Thymus (tissue), 14 donors: ENCODE measurements around the gene NSMCE4A. TPM values are rescaled to one million over a fixed set of nuclear protein-coding genes. Genes with fewer than 3 reads are reported as not detected.
"Not testable (repeated sequence)": the region's sequence is repeated elsewhere in the genome, so short reads cannot be mapped to it uniquely, and the experiment has no call there.

ENCODE experiments used
- DNase-seq, 9 donors: peaks; one replicate each; pipeline ENCODE4 v3.0.0-alpha.2; 2013; ENCODE audit warnings: low spot score in 9 of 9, low read depth in 6 of 9, missing footprints in 1 of 9
- H3K27ac ChIP-seq, 2 donors: one replicate each; pipeline ENCODE4 v1.5.1; 2013; ENCODE audit warnings: control low read depth in 1 of 2, low read depth in 1 of 2, low read length in 1 of 2, mild to moderate bottlenecking in 1 of 2, moderate library complexity in 1 of 2
- H3K27me3 ChIP-seq, 2 donors: one replicate each; pipeline ENCODE4 v1.5.1; 2013; ENCODE audit warnings: low read length in 1 of 2; ENCODE audit not compliant: control insufficient read depth in 2 of 2, insufficient read depth in 1 of 2
- H3K36me3 ChIP-seq, 2 donors: one replicate each; pipeline ENCODE4 v1.5.1; 2013; ENCODE audit warnings: low read length in 1 of 2, mild to moderate bottlenecking in 1 of 2, moderate library complexity in 1 of 2; ENCODE audit not compliant: control insufficient read depth in 2 of 2, insufficient read depth in 2 of 2
- H3K4me1 ChIP-seq, 2 donors: one replicate each; pipeline ENCODE4 v1.5.1; 2013; ENCODE audit warnings: low read length in 2 of 2; ENCODE audit not compliant: control insufficient read depth in 2 of 2, insufficient read depth in 2 of 2
- H3K4me3 ChIP-seq, 2 donors: one replicate each; pipeline ENCODE4 v1.5.1; 2013; ENCODE audit warnings: low read length in 2 of 2, control low read depth in 1 of 2, mild to moderate bottlenecking in 1 of 2
- H3K9me3 ChIP-seq, 2 donors: one replicate each; pipeline ENCODE4 v1.5.1; 2013; ENCODE audit warnings: low read length in 1 of 2, mild to moderate bottlenecking in 1 of 2; ENCODE audit not compliant: control insufficient read depth in 2 of 2, insufficient read depth in 1 of 2
- WGBS: extraction: QIAGEN DNeasy Blood & Tissue Kit; methylation state at CpG from one replicate; pipeline ENCODE4 v1.1.7; 2013; 5-methylcytosine and 5-hydroxymethylcytosine counted together
- long read RNA-seq, 10 donors: transcript quantifications; one replicate each; lab custom pipeline, GENCODE V29; 2026
- polyA plus RNA-seq: library from polyadenylated mRNA; stranded (reverse); fragments of 200-250 nt; gene quantifications from one replicate; pipeline ENCODE4 v1.2.3, GENCODE V29; 2013
- total RNA-seq: library from RNA; stranded (reverse); fragments of 120-200 nt; gene quantifications from one replicate; pipeline ENCODE4 v1.2.4, GENCODE V29; 2013
- donor health status: healthy.

Gene NSMCE4A, protein sequence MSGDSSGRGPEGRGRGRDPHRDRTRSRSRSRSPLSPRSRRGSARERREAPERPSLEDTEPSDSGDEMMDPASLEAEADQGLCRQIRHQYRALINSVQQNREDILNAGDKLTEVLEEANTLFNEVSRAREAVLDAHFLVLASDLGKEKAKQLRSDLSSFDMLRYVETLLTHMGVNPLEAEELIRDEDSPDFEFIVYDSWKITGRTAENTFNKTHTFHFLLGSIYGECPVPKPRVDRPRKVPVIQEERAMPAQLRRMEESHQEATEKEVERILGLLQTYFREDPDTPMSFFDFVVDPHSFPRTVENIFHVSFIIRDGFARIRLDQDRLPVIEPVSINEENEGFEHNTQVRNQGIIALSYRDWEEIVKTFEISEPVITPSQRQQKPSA
- total RNA-seq (81.5 TPM), polyA plus RNA-seq (131 TPM)
- long read RNA-seq, donor 1, partial matches to known transcripts, result 0 of 3 reads
- long read RNA-seq, donor 1, other reads (novel, unspliced or antisense), result 0 of 3 reads
- long read RNA-seq, donor 2, result 0 reads
- long read RNA-seq, donor 3, transcript NSMCE4A-202 (11 exons, 1,394 nt), result major isoform, 37 of 54 reads
- long read RNA-seq, donor 3, partial matches to known transcripts, result 12 of 54 reads
- long read RNA-seq, donor 3, other reads (novel, unspliced or antisense), result 0 of 54 reads
- long read RNA-seq, donor 4, transcript NSMCE4A-202 (11 exons, 1,394 nt), result major isoform, 10 of 12 reads
- long read RNA-seq, donor 4, partial matches to known transcripts, result 0 of 12 reads
- long read RNA-seq, donor 4, other reads (novel, unspliced or antisense), result 0 of 12 reads
- long read RNA-seq, donor 5, transcript NSMCE4A-209 (3 exons, 1,345 nt), result minor isoform, 6 of 63 reads
- long read RNA-seq, donor 5, transcript NSMCE4A-202 (11 exons, 1,394 nt), result major isoform, 41 of 63 reads
- long read RNA-seq, donor 5, partial matches to known transcripts, result 15 of 63 reads
- long read RNA-seq, donor 5, other reads (novel, unspliced or antisense), result 0 of 63 reads
- long read RNA-seq, donor 6, transcript NSMCE4A-202 (11 exons, 1,394 nt), result major isoform, 16 of 19 reads
- long read RNA-seq, donor 6, partial matches to known transcripts, result 0 of 19 reads
- long read RNA-seq, donor 6, other reads (novel, unspliced or antisense), result 0 of 19 reads
- long read RNA-seq, donor 7, transcript NSMCE4A-202 (11 exons, 1,394 nt), result major isoform, 32 of 49 reads
- long read RNA-seq, donor 7, partial matches to known transcripts, result 10 of 49 reads
- long read RNA-seq, donor 7, other reads (novel, unspliced or antisense), result 0 of 49 reads
- long read RNA-seq, donor 8, transcript NSMCE4A-202 (11 exons, 1,394 nt), result major isoform, 7 of 8 reads
- long read RNA-seq, donor 8, partial matches to known transcripts, result 0 of 8 reads
- long read RNA-seq, donor 8, other reads (novel, unspliced or antisense), result 0 of 8 reads
- long read RNA-seq, donor 9, transcript NSMCE4A-202 (11 exons, 1,394 nt), result major isoform, 12 of 14 reads
- long read RNA-seq, donor 9, partial matches to known transcripts, result 0 of 14 reads
- long read RNA-seq, donor 9, other reads (novel, unspliced or antisense), result 0 of 14 reads
- long read RNA-seq, donor 10, transcript NSMCE4A-202 (11 exons, 1,394 nt), result major isoform, 13 of 15 reads
- long read RNA-seq, donor 10, partial matches to known transcripts, result 0 of 15 reads
- long read RNA-seq, donor 10, other reads (novel, unspliced or antisense), result 0 of 15 reads

DNA sequence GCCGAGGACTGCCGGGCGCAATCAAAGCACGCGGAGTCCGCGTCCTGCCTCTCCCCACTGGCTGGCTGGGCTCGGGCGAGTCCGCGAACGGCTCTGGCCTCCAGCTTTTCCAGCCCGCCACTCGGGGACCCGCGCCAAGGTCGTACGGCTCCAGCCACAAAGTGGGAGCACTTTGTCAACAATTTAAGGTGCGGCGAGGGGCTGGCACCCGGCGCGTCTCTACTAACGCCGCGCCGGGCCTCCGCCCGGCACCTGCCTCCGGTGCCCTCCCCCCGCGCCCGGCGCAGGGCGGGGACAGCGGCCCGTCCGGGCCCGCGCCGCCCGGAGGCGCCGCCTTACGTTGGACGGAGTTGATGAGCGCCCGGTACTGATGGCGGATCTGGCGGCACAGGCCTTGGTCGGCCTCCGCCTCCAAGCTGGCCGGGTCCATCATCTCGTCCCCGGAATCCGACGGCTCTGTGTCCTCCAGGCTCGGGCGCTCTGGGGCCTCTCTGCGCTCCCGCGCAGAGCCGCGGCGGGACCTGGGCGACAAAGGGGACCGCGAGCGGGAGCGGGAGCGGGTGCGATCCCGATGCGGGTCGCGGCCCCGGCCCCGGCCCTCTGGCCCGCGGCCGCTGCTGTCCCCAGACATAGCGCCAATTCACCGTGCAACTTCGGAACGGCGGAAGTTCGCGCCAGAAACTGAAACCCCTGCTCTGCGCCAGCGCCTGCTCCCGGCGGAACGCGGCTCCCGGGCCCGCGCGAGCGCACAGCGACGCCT is at the start of gene NSMCE4A:
NSMCE4A (minus strand) TSS at position 683 of the 760 bp plus-strand sequence; CDS start at position 631, 52 bp downstream.
- Histone ChIP-seq H3K9me3 (peaks cover 0 to 18% of the 10 kb centered on the region in 2 donors), H3K4me1 (peaks cover 8 to 9% of the 10 kb centered on the region in 2 donors), H3K27ac (peak within 1 kb of the TSS; percentile 66 to 88), H3K27me3 (no peaks in the 10 kb centered on the region), H3K4me3 (peak within 1 kb of the TSS; percentile 67 to 79), H3K36me3 (peaks cover 5 to 16% of the 10 kb centered on the region in 2 donors)
- peak; percentile 36 to 82 (median 60) for DNase-seq
- under 1% methylated on average over 101 of the region's 101 CpGs for WGBS

DNA sequence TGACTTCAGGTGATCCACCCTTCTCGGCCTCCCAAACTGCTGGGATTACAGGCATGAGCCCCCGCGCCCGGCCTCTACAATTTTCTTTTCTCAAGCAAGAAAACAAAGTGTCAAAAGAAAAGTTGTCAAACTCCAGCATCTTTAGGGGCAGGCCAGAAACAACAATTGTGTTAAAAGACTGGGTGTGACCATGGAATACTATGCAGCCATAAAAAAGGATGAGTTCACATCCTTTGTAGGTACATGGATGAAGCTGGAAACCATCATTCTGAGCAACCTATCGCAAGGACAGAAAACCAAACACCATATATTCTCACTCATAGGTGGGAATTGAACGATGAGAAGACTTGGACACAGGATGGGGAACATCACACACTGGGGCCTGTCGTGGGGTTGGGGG is 48.2 kb upstream of the NSMCE4A start:
- WGBS, result 97% methylated on average over 7 of the region's 7 CpGs
- not testable (repeated sequence) for H3K9me3 ChIP-seq, H3K4me3 ChIP-seq, H3K36me3 ChIP-seq, H3K4me1 ChIP-seq, DNase-seq, H3K27ac ChIP-seq
- H3K27me3 ChIP-seq, result peaks cover 0 to 10% of the 10 kb centered on the region in 2 donors

DNA sequence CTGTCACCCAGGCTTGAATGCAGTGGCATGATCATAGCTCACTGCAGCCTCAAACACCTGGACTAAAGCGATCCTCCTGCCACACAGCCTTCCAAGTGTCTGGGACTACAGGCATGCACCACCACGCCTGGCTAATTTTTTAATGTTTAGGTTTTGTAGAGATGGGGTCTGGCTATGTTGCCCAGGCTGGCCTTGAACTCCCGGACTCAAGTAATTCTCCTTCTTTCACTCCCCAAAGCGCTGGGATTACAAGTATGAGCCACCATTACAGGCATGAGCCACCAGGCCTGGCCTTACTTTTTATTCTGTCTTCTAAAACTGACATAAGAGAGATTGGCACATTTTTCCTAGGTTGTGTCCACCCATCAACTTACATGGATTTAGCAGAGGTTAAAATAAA is 47.3 kb upstream of the NSMCE4A start:
- Histone ChIP-seq H3K27ac (no peak overlapping the region), H3K9me3 (no peaks in the 10 kb centered on the region), H3K4me1 (peaks cover 0 to 2% of the 10 kb centered on the region in 2 donors), H3K4me3 (no peak overlapping the region), H3K36me3 (no peaks in the 10 kb centered on the region), H3K27me3 (peaks cover 0 to 10% of the 10 kb centered on the region in 2 donors)
- 82% methylated on average over 4 of the region's 4 CpGs for WGBS
- DNase-seq, result no peak

DNA sequence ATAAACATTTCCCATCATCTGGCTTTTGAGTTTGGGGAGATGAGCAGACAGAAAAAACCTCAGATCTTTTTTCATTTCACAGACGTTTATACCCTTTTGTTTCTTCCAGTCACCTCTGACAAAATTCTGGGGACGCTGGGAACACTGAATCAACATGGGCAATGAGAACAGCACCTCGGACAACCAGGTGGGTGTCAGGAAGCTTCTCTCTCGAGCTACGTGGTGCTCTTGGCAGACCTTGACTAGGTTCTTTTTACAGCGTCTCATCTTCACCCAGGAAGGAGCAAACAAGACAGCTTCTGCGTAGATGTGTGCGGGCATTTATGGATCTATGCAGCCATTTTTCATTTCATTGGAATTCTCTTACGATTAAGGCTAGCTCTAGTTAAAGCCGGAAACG is 46.8 kb upstream of the NSMCE4A start:
- WGBS, result 89% methylated on average over 11 of the region's 11 CpGs
- Histone ChIP-seq H3K4me3 (no peak overlapping the region), H3K4me1 (peaks cover 0 to 2% of the 10 kb centered on the region in 2 donors), H3K36me3 (no peaks in the 10 kb centered on the region), H3K27ac (no peak overlapping the region), H3K9me3 (no peaks in the 10 kb centered on the region), H3K27me3 (peaks cover 0 to 10% of the 10 kb centered on the region in 2 donors)
- DNase-seq, result no peak

DNA sequence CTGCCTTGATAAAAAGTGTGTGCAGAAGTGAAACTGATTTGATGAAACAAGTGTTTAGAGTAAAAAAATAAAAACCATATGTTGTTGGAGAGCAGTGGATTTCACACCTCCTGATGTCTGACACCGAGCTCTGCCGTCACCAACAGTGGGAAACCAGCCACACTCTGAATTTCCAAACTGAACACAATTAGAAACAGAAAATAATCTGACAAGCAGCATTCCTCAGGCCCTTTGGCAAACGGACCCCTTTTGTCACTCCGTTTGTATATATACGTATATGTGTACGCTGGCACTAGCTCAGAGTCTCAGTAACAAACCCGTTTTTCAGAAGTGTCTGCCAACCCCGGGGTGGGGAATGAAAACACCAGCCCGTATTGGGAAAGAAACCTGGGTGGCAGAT is 46.4 kb upstream of the NSMCE4A start:
- H3K27ac ChIP-seq, result peak overlapping the region; percentile 30 to 54
- no peaks in the 10 kb centered on the region for H3K9me3 ChIP-seq
- peaks cover 0 to 10% of the 10 kb centered on the region in 2 donors for H3K27me3 ChIP-seq
- DNase-seq, result no peak
- peaks cover 0 to 2% of the 10 kb centered on the region in 2 donors for H3K4me1 ChIP-seq
- WGBS, result 82% methylated on average over 9 of the region's 9 CpGs
- no peak overlapping the region for H3K4me3 ChIP-seq
- H3K36me3 ChIP-seq, result no peaks in the 10 kb centered on the region

DNA sequence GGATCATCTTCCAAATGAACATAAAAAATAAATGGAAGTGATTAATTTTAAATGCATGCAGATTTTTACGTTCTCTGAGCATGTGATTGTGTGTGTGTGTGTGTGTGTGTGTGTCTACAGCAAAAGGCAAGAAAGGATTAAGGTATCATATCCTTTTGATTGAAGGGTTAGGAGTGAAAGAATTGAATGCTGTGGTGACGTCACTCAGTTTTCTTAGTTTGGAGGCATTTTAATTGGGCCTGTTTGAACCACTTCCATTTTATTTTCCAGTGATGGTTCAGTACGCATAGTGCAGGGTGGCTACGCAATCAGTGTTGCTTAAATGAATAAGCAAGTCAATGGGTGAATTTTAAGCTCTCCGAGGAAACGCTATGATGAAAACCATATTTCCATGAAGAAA is 45.2 kb upstream of the NSMCE4A start:
- Histone ChIP-seq H3K4me1 (peaks cover 0 to 2% of the 10 kb centered on the region in 2 donors), H3K27ac (peak overlapping the region in 1 of 2 donors; percentile 60), H3K4me3 (no peak overlapping the region), H3K9me3 (no peaks in the 10 kb centered on the region), H3K27me3 (peaks cover 0 to 10% of the 10 kb centered on the region in 2 donors), H3K36me3 (no peaks in the 10 kb centered on the region)
- 97% methylated on average over 6 of the region's 6 CpGs for WGBS
- no peak for DNase-seq

DNA sequence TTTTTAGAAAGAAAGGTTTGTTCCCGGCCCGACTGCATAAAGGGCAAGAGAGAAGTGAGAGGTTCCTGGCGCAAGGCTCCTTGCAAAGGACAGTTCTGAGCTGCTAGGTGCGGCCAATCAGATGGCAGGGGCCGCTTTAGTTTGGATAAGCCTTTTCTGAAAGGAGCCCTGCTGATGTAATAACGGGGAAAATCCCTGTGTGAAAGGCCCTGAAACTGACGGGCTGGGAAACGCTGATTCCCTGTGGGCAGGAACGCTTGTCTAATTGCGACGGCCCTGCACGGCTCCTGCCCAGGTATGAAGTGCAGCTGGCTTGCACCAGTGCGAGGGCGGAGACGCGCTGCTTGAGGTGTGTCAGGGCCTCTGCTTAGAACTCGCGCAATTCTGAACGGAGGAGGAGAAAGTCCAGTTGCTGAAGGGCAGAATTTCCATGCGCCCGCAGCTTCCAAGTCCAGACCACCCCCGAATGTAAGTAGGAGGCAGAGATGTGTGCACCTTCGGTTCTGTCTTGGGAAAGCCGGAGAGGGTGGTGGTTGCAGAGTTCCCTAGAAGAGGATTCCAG is 44.5 kb upstream of the NSMCE4A start:
- Histone ChIP-seq H3K9me3 (no peaks in the 10 kb centered on the region), H3K36me3 (no peaks in the 10 kb centered on the region), H3K27ac (peak overlapping the region; percentile 36), H3K4me1 (peaks cover 0 to 2% of the 10 kb centered on the region in 2 donors), H3K4me3 (no peak overlapping the region), H3K27me3 (peaks cover 0 to 10% of the 10 kb centered on the region in 2 donors)
- WGBS, result 57% methylated on average over 24 of the region's 24 CpGs
- DNase-seq, result peak in 1 of 9 donors; percentile 23
